Mucosa of stomach (tissue), 1 donor: ENCODE measurements around the gene BOD1L1.

ENCODE experiments used
- H3K27me3 ChIP-seq: one replicate; pipeline ENCODE4 v1.7.0; 2013; ENCODE audit warnings: mild to moderate bottlenecking, low read length; ENCODE audit not compliant: control insufficient read depth, insufficient read depth
- H3K36me3 ChIP-seq: one replicate; pipeline ENCODE4 v1.7.0; 2013; ENCODE audit warnings: low read length; ENCODE audit not compliant: control insufficient read depth, insufficient read depth
- H3K4me1 ChIP-seq: one replicate; pipeline ENCODE4 v1.7.0; 2013; ENCODE audit warnings: mild to moderate bottlenecking, low read length; ENCODE audit not compliant: control insufficient read depth, insufficient read depth
- H3K4me3 ChIP-seq: one replicate; pipeline ENCODE4 v1.7.0; 2013; ENCODE audit warnings: low read length
- H3K9ac ChIP-seq: one replicate; pipeline ENCODE4 v1.7.0; 2013; ENCODE audit warnings: mild to moderate bottlenecking, low read length, moderate library complexity
- H3K9me3 ChIP-seq: one replicate; pipeline ENCODE4 v1.7.0; 2013; ENCODE audit warnings: mild to moderate bottlenecking, low read length, moderate library complexity; ENCODE audit not compliant: control insufficient read depth
- donor health status: Pancreatic carcinoma.

Gene BOD1L1

GRCh38 chr4:13535118-13535517 is 92.4 kb downstream of the BOD1L1 start:
- H3K4me3 ChIP-seq: no peak overlapping the region
- H3K36me3 ChIP-seq: no peaks in the 10 kb centered on the region
- H3K27me3 ChIP-seq: peaks cover 96% of the 10 kb centered on the region
- no peaks in the 10 kb centered on the region for H3K9me3 ChIP-seq
- H3K9ac ChIP-seq: no peak overlapping the region
- H3K4me1 ChIP-seq: peaks cover 11% of the 10 kb centered on the region

DNA sequence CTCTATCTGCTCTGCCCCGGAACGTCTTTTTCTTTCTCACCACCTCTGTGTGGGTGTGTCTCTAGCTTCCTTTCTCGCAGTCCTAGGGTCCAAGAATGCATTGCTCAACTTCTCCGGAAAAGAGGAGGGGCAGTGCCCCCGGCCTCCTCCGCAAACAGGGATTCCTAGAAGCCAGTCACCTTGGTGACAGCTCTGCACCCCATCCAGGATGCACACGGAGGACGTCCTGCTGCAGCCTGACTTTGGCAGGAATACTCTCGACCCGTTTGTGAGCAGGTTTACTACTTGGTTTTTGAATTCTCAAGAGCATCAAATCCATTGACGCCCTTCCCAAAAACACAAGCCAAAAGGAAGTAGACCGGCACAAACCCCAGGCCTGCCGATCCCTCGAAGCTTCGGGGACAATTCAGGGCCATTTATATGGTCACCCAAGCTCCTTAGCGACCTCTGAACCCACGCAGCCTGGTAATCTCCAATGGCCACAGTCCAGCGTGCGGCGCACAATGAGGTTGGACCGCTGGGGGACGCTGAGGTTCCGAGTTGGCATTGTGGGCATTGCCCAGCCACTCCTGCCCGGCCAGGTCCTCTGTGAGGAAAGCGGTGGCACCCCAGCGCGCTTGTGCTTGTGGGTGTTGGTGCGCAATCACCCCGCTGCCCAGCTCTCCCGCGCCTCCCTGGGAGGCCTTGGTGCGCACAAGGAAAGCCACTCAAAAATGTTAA is 93.0 kb downstream of the BOD1L1 start:
- Histone ChIP-seq H3K4me3 (no peak overlapping the region), H3K4me1 (peaks cover 6% of the 10 kb centered on the region), H3K9me3 (no peaks in the 10 kb centered on the region), H3K9ac (no peak overlapping the region), H3K36me3 (no peaks in the 10 kb centered on the region), H3K27me3 (peaks cover 96% of the 10 kb centered on the region)

- Histone ChIP-seq H3K4me3 (no peak overlapping the region), H3K27me3 (peaks cover 96% of the 10 kb centered on the region), H3K36me3 (no peaks in the 10 kb centered on the region), H3K4me1 (peaks cover 8% of the 10 kb centered on the region), H3K9ac (no peak overlapping the region), H3K9me3 (no peaks in the 10 kb centered on the region)
Measured at GRCh38 chr4:13533670-13534343, 93.7 kb downstream of the BOD1L1 start.

- Histone ChIP-seq H3K36me3 (no peaks in the 10 kb centered on the region), H3K4me1 (peaks cover 3% of the 10 kb centered on the region), H3K9ac (no peak overlapping the region), H3K27me3 (peaks cover 96% of the 10 kb centered on the region), H3K4me3 (no peak overlapping the region), H3K9me3 (no peaks in the 10 kb centered on the region)
Measured at GRCh38 chr4:13531625-13531998, 95.9 kb downstream of the BOD1L1 start.

DNA sequence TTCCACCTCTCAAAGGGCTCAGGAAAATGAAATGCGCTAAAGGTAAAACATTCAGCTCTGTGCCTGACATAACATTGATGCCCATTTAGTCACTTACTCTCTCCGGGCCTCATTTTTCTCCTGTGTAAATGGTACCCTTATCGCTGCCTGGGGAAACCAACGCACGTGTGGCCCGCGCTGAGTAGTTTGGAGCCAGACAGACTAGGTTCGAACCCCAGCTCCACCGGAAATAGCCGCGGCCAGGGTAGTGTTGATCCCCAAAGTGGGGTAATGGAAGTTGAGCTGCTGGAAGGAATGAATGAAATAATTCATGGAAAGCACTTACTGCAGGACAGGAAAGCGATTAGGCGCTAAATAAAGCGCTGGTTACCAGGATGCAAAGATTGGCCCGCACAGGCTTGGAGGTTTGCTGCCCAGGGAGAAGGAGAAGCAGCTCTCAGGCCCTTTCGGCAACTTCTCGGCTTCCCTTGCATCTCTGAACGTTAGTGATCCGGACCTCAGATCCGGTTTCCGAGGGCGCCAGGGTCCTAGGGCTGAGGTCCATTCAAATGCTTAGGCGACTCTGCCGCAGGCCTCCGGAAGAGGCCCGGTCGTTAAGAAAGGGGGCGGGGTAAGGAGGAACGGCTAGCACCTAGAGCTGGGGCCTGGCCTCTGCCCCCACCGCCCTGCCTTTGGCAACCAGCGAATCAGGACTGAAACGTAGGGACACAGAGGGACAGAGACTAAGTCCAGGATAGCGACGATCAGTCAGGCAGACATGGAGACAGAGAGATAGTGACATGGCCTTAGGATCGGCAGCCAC is 96.5 kb downstream of the BOD1L1 start:
- peaks cover 94% of the 10 kb centered on the region for H3K27me3 ChIP-seq

DNA sequence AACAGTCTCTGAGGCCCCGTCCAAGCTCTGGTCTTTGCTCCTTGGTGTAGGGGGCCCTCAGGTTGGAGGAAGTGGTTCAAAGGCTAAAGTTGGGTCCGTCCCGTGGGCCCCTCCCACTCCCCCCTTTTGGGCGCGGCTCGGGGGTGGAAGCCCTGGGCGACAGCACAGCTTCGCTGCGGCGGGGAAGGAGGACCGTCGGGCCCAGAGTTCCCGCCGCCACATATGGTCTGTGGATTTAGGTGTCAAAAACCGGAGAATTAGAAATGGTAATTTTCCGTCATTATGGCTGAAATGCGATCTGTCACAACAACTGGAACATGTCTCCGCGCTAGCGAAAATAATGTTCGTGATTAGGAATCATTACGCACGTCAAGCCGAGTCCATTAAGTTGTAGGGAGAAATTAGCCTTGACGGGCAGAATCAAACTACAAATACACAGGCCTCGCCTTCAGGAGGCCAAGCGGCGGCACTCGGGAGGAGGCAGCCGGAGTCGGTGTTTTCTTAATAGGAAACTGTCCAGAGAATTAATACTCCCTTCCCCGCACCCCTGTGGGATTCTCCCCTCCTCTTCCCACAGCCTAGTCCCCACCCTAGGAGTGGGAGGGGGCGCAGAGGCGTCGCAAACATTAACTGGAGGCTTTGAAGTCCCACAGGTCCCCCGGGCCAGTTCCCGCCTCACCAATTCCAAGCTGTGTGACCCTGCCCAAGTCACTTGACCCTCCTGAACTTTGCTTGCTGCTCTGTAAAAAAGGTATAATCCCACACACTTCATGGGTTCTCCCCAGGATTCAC is 98.2 kb downstream of the BOD1L1 start:
- Histone ChIP-seq H3K4me1 (peaks cover 3% of the 10 kb centered on the region), H3K4me3 (no peak overlapping the region), H3K27me3 (peaks cover 93% of the 10 kb centered on the region), H3K9me3 (peaks cover 3% of the 10 kb centered on the region), H3K9ac (no peak overlapping the region), H3K36me3 (no peaks in the 10 kb centered on the region)

More for the DNA sequence above, 96.5 kb downstream of the BOD1L1 start:
- Histone ChIP-seq H3K4me3 (no peak overlapping the region), H3K36me3 (no peaks in the 10 kb centered on the region), H3K9me3 (no peaks in the 10 kb centered on the region), H3K9ac (no peak overlapping the region), H3K4me1 (peaks cover 3% of the 10 kb centered on the region)

GRCh38 chr4:13528821-13529127 is 98.8 kb downstream of the BOD1L1 start:
- Histone ChIP-seq H3K9ac (no peak overlapping the region), H3K36me3 (no peaks in the 10 kb centered on the region), H3K4me1 (peaks cover 3% of the 10 kb centered on the region), H3K4me3 (no peak overlapping the region), H3K9me3 (peaks cover 9% of the 10 kb centered on the region), H3K27me3 (peaks cover 93% of the 10 kb centered on the region)

GRCh38 chr4:13527981-13528820 is 99.3 kb downstream of the BOD1L1 start:
- H3K27me3 ChIP-seq: peaks cover 93% of the 10 kb centered on the region
- H3K9ac ChIP-seq: no peak overlapping the region
- H3K9me3 ChIP-seq: peaks cover 9% of the 10 kb centered on the region
- H3K36me3 ChIP-seq: no peaks in the 10 kb centered on the region
- no peak overlapping the region for H3K4me3 ChIP-seq
- H3K4me1 ChIP-seq: peaks cover 3% of the 10 kb centered on the region

GRCh38 chr4:13527192-13527980 is 100.1 kb downstream of the BOD1L1 start:
- no peaks in the 10 kb centered on the region for H3K36me3 ChIP-seq
- H3K4me1 ChIP-seq: peaks cover 3% of the 10 kb centered on the region
- peaks cover 93% of the 10 kb centered on the region for H3K27me3 ChIP-seq
- H3K9me3 ChIP-seq: peaks cover 9% of the 10 kb centered on the region
- H3K4me3 ChIP-seq: no peak overlapping the region
- H3K9ac ChIP-seq: no peak overlapping the region

DNA sequence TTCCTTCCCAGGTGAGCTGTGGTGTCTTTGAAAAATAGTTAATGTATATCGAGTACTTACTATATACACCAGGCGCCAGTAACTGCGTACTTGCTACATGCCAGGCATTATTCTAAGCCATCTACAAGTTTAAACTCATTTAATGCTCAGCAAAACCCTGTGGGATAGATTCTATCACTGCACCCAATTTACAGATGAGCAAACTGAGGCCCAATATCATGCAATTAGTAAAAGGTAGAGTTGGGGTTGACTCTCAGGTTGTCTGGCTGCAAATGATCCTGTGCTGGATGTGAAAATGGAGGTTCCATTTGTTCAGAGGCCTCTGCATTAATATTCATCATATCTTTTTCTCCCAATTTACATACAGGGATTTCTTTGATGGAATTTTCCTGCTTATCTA is 100.9 kb downstream of the BOD1L1 start:
- Histone ChIP-seq H3K4me1 (peaks cover 3% of the 10 kb centered on the region), H3K36me3 (no peaks in the 10 kb centered on the region), H3K27me3 (peaks cover 94% of the 10 kb centered on the region), H3K9ac (no peak overlapping the region), H3K9me3 (peaks cover 9% of the 10 kb centered on the region), H3K4me3 (no peak overlapping the region)
